Adrenal gland (tissue), 12 donors: ENCODE measurements around the gene NVL. TPM values are rescaled to one million over a fixed set of nuclear protein-coding genes. Genes with fewer than 3 reads are reported as not detected.

Experiments used
- DNase-seq, 7 donors: peaks; one replicate each; pipeline ENCODE4 v3.0.0-alpha.2; 2019 to 2020
- H3K27ac ChIP-seq, 5 donors: fragments of 200-600 bp; sonication (generic) in 4 of 5; 1 replicate in 3 of 5; 2 replicates in 2 of 5; pipeline versions ENCODE4 v1.5.1 to v1.8.0; 2016 to 2020; ENCODE audit warnings: mild to moderate bottlenecking in 1 of 5
- H3K27me3 ChIP-seq: fragments of 200-600 bp; 2 replicates; pipeline ENCODE4 v1.8.0; 2021
- H3K36me3 ChIP-seq, 2 donors: fragments of 200-600 bp; replicated peaks in 1 of 2; 1 replicate in 1 of 2; 2 replicates in 1 of 2; pipeline versions ENCODE4 v1.5.1 to v1.8.0; 2018 to 2022
- H3K4me1 ChIP-seq, 2 donors: fragments of 200-600 bp; replicated peaks in 1 of 2; 1 replicate in 1 of 2; 2 replicates in 1 of 2; pipeline versions ENCODE4 v1.5.1 to v1.8.0; 2018 to 2021
- H3K4me3 ChIP-seq, 4 donors: fragments of 200-600 bp; sonication (generic) in 3 of 4; one replicate each; pipeline ENCODE4 v1.5.1; 2016 to 2018
- H3K9me3 ChIP-seq, 3 donors: fragments of 200-600 bp; sonication (generic) in 1 of 3; replicated peaks in 1 of 3; 1 replicate in 2 of 3; 2 replicates in 1 of 3; pipeline versions ENCODE4 v1.5.1 to v1.8.0; 2016 to 2021
- POLR2A ChIP-seq, 2 donors: fragments of 450-650 bp; IDR thresholded peaks; one replicate each; pipeline ENCODE4 v1.6.1; 2017; ENCODE audit warnings: antibody characterized with exemption in 2 of 2, mild to moderate bottlenecking in 2 of 2, moderate library complexity in 1 of 2
- WGBS, 4 donors: extraction: QIAGEN DNeasy Blood & Tissue Kit in 2 of 4; methylation state at CpG; one replicate each; pipeline versions ENCODE4 v1.1.5 to v1.1.7; 2013 to 2017; 5-methylcytosine and 5-hydroxymethylcytosine counted together
- intact Hi-C, 2 donors: fragments of 100-400 bp; cut with DNase I; formaldehyde crosslinking; loops; one replicate each; pipeline versions ENCODE4 v1.14.1 to v1.15.0; 2022 to 2023
- polyA plus RNA-seq, 3 donors: library from polyadenylated mRNA; stranded (reverse); fragments of 200-250 nt in 2 of 3; fragments of 350-450 nt in 1 of 3; fragmentation: Illumina TruSeq in 1 of 3; extraction: RNeasy Lipid Tissue Mini Kit (QIAGEN cat#74804) in 1 of 3; gene quantifications; one replicate each; pipeline ENCODE4 v1.2.3, GENCODE V29; 2013 to 2014
- total RNA-seq, 9 donors: library from RNA; depleted of rRNA in 4 of 9; stranded (reverse); fragments of >200 nt in 4 of 9; fragments of 120-200 nt in 1 of 9; fragmentation: NEBNext Ultra II Directional in 1 of 9; extraction: Animal tissue kit (Norgen Biotek cat#: 25700) in 1 of 9; gene quantifications; one replicate each; pipeline versions ENCODE4 v1.1.0 to v1.2.4, GENCODE V29; 2013 to 2023
- TF ChIP-seq, protein P1 (sequence below), 6 experiments: fragments of 450-650 bp in 4 of 6; fragments of 200-600 bp in 2 of 6; sonication (generic) in 1 of 6; IDR thresholded peaks; 1 replicate in 5 of 6; 2 replicates in 1 of 6; pipeline versions ENCODE4 v1.5.1 to v1.8.0; 2016 to 2021; ENCODE audit warnings: antibody characterized with exemption in 6 of 6, mild to moderate bottlenecking in 2 of 6, moderate library complexity in 1 of 6
- donor health status: healthy with polysubstance abuse.
- donor health status: Bipolar disorder and iron deficiency.
- donor health status: DM: yes; HTN: yes; CAD: no.
- donor health status: DM: no; HTN: no; CAD: no.
- donor health status: DM: no; HTN: no; CAD: no.
- donor health status: DM: yes; HTN: yes; CAD: no.

Gene NVL
- total and polyA plus RNA-seq, 12 donors, result 12.0 to 77.0 (median 20.9) TPM

GRCh38 chr1:224262373-224263054 lies 67.5 kb downstream of the NVL start:
- intact Hi-C loops, result no loop called here
- no peak overlapping the region for H3K4me3 ChIP-seq
- TF ChIP-seq, protein P1, sequence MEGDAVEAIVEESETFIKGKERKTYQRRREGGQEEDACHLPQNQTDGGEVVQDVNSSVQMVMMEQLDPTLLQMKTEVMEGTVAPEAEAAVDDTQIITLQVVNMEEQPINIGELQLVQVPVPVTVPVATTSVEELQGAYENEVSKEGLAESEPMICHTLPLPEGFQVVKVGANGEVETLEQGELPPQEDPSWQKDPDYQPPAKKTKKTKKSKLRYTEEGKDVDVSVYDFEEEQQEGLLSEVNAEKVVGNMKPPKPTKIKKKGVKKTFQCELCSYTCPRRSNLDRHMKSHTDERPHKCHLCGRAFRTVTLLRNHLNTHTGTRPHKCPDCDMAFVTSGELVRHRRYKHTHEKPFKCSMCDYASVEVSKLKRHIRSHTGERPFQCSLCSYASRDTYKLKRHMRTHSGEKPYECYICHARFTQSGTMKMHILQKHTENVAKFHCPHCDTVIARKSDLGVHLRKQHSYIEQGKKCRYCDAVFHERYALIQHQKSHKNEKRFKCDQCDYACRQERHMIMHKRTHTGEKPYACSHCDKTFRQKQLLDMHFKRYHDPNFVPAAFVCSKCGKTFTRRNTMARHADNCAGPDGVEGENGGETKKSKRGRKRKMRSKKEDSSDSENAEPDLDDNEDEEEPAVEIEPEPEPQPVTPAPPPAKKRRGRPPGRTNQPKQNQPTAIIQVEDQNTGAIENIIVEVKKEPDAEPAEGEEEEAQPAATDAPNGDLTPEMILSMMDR (IDR thresholded peaks at IDR 0.05), result peak in 1 of 6 experiments; percentile 1
- TF ChIP-seq POLR2A (IDR thresholded peaks at IDR 0.05), result no peak
- H3K9me3 ChIP-seq, result no peaks in the 10 kb centered on the region
- 56 to 71% (median 70%) methylated on average over 2 of the region's 2 CpGs for WGBS, 4 donors
- H3K36me3 ChIP-seq, result no peaks in the 10 kb centered on the region
- peaks cover 0 to 7% of the 10 kb centered on the region in 2 donors for H3K4me1 ChIP-seq
- DNase-seq, result no peak
- H3K27me3 ChIP-seq, result no peaks in the 10 kb centered on the region
- H3K27ac ChIP-seq, result no peak overlapping the region

DNA sequence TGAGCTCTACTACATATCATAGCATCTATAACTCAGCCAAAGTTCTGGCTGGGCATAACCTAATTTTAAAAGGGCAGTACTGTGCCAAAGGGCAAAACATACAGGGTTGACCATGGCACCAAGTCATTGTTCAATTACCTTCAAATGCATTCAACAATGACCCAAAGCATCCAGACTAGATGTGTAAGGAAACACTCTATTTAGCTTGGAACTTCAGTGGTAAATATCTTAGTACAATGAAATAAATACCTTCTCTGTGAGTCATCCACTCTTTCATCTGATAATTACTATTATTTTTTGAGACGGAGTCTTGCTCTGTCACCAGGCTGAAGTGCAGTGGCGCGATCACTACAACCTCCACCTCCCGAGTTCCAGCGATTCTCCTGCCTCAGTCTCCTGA lies 70.0 kb downstream of the NVL start:
- Histone ChIP-seq H3K4me3 (no peak overlapping the region), H3K4me1 (no peaks in the 10 kb centered on the region), H3K27ac (no peak overlapping the region), H3K36me3 (no peaks in the 10 kb centered on the region), H3K27me3 (no peaks in the 10 kb centered on the region), H3K9me3 (no peaks in the 10 kb centered on the region)
- no peak for DNase-seq
- intact Hi-C loops, result no loop called here
- WGBS, 4 donors, result 94 to 98% (median 96%) methylated on average over 5 of the region's 5 CpGs
- no peak for TF ChIP-seq POLR2A (IDR thresholded peaks at IDR 0.05)
- TF ChIP-seq, protein P1 (IDR thresholded peaks at IDR 0.05), result no peak

GRCh38 chr1:224258351-224258750 lies 71.6 kb downstream of the NVL start:
- Histone ChIP-seq H3K9me3 (no peaks in the 10 kb centered on the region), H3K4me1 (no peaks in the 10 kb centered on the region), H3K27me3 (no peaks in the 10 kb centered on the region), H3K27ac (no peak overlapping the region), H3K4me3 (no peak overlapping the region), H3K36me3 (no peaks in the 10 kb centered on the region)
- DNase-seq, result no peak
- intact Hi-C loops, result no loop called here
- 95 to 100% (median 98%) methylated on average over 1 of the region's 1 CpG for WGBS, 4 donors
- TF ChIP-seq, protein P1 (IDR thresholded peaks at IDR 0.05), result no peak
- no peak for TF ChIP-seq POLR2A (IDR thresholded peaks at IDR 0.05)

DNA sequence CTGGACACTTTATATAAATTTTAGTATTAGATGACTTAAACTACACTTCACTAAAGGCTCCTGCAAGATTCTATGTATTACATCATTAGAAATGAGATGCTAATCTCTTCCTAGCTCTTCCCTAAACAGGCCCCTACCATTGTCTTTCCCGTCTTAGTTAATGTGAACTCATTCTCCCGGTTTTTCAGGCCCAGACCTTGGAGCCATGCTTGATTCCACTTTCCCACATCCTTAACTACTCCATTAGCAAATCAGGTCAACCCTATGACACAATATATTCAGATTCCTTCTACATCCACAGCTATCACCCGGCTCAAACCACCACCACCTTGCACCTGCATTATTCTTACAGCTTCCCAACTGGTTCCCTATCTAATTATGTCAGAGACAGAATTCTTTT lies 73.3 kb downstream of the NVL start:
- intact Hi-C loops, result no loop called here
- no peak for DNase-seq
- no peaks in the 10 kb centered on the region for H3K27me3 ChIP-seq
- no peaks in the 10 kb centered on the region for H3K9me3 ChIP-seq
- no peaks in the 10 kb centered on the region for H3K36me3 ChIP-seq
- H3K4me1 ChIP-seq, result no peaks in the 10 kb centered on the region
- WGBS, 4 donors, result 73 to 83% (median 78%) methylated on average over 3 of the region's 3 CpGs
- H3K4me3 ChIP-seq, result no peak overlapping the region
- H3K27ac ChIP-seq, result no peak overlapping the region
- no peak for TF ChIP-seq POLR2A (IDR thresholded peaks at IDR 0.05)
- TF ChIP-seq, protein P1 (IDR thresholded peaks at IDR 0.05), result no peak
